Measurements from ENCODE around the gene NOL6.

NOL6 gene

DNA sequence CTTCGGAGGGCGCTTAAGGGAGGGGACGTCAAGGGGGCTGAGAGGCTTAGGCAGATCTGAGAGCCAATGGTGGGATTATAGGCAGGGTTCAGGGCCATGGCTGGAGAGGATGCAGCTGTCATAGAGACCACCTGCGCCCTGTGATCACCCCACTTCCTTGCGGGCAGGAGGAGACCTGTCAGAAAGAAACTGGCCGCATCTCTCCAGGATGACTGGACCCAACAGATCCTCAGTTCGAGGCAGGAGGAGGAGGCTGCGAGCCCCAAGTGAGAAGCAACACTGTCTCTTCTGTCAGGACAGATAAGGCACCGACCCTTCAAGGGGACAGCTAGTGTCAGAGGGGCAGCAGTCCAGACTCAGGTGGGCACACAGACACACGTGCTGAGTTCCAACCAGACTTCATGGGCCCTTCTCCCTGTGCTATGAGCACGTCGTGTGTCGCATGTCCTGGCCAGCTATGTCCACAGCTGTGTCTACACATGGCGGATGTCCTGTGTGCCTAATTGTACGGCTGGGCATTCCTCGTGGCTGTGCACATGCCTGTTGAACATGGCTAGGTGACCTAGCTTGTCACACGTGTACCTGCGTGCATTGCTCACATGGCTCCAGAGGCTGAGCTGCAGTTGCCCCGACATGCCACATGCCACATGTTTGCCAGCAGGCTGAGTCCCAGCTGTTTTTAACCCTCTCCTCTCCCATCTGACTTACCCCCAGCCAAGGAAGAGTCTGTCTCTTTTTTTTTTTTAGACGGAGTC is 25.7 kb downstream of the NOL6 start:
- TF ChIP-seq, protein P1, sequence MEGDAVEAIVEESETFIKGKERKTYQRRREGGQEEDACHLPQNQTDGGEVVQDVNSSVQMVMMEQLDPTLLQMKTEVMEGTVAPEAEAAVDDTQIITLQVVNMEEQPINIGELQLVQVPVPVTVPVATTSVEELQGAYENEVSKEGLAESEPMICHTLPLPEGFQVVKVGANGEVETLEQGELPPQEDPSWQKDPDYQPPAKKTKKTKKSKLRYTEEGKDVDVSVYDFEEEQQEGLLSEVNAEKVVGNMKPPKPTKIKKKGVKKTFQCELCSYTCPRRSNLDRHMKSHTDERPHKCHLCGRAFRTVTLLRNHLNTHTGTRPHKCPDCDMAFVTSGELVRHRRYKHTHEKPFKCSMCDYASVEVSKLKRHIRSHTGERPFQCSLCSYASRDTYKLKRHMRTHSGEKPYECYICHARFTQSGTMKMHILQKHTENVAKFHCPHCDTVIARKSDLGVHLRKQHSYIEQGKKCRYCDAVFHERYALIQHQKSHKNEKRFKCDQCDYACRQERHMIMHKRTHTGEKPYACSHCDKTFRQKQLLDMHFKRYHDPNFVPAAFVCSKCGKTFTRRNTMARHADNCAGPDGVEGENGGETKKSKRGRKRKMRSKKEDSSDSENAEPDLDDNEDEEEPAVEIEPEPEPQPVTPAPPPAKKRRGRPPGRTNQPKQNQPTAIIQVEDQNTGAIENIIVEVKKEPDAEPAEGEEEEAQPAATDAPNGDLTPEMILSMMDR (IDR thresholded peaks at IDR 0.05; ENCODE audit: insufficient read depth, low read length, missing control alignments) = no peak
- ChIA-PET CTCF (interaction anchor here (1.0 to 10.4 kb wide), 10 partner anchors 8 to 161 kb away, joined by 5 to 284 read pairs (median 8); partner anchors contain the start of gene NOL6), POLR2A (no interaction called here)
- H3K4me3 ChIP-seq (ENCODE audit: low read depth, low read length) = peak overlapping the region; percentile 52
- DNase-seq (ENCODE audit: low read depth, low spot score) = no peak

DNA sequence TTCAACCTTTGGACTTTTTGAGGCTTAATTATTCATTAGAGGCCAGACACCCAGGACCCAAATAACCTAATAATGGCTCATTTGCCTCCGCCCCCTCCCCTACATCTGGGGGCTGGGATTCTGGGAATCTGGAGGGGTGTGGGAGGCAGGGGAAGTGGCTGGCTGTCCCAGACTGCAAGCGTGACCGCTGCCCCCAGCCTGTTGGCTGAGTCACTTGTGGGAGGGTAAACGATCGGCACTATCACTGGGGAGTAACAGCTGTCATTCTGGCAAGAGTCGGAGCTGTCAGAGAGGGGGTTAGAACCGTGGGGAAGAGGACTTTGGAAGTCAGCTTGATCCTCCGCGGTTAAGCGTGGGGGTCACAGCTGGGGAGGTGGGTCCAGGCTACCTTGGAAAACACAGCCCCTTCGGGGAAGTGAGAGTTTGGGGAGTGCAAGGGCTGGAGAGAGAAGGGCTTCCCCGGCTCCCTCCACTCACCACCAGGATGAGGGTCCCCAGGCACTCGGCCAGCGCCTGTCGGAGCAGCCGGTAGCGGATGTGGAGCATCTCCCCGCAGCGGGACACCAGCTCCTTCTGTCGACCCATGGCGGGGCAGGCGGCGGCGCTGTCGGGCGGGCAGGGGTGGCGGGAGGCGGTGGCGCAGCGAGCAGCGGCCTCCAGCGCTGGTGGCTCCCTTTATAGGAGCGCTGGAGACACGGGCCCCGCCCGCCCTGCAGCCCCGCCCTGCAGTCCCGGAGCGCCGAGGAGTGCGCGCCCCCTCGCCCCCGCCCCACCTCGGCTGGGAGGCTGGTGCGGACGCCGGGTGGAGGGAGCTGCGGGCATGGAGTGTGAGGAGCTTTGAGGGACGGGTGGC is 26.6 kb downstream of the NOL6 start, which contains the start of gene AQP3:
Gene AQP3, minus strand, starts transcription at position 648 of the 853 bp plus-strand sequence. Its CDS starts 63 bp downstream, at position 585.
- ChIA-PET POLR2A (interaction anchor here (0.6 to 0.8 kb wide), 2 partner anchors 27 to 86 kb away, joined by 3 read pairs; partner anchors contain the start of gene NOL6), CTCF (interaction anchor here (0.8 to 10.4 kb wide), 10 partner anchors 9 to 160 kb away, joined by 3 to 284 read pairs (median 8); partner anchors contain the start of gene NOL6)
- TF ChIP-seq, protein P1 (IDR thresholded peaks at IDR 0.05; ENCODE audit: insufficient read depth, low read length, missing control alignments) = peak; percentile 45
- peak within 1 kb of the TSS; percentile 52 for H3K4me3 ChIP-seq (ENCODE audit: low read depth, low read length)
- DNase-seq (ENCODE audit: low read depth, low spot score) = no peak

DNA sequence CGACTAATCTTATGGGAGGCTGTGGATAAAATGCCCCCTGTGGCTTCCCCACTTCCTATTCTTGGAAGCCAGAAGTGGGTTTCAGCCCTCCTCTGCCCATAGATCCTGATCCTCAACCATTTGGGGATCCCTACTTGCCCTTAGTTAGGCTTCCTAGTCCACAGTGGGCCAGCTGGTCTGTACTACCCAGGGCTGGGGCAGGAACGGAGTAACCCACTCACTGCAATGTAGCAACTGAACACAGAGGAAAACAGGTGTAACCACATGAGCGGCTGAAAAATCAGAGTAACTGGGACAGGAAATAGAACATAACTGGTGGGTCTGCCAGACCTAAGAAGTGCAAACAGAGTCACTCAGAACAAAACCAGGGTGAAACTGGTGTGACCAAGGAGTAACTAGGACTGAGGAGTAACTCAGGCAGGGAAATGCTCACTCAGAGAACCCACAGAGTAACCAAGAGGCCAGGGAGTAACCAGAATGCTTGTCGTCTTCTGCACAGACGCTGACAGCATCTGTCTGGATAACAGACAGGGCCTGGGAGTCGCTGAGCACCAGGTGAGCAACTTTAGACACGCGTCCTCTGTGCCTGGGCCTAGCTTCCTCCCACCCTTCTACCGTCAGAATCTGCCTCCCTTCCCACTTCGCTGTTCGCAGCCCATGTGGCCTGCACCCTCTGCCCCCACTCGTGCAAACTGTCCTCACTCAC is 27.3 kb downstream of the NOL6 start:
- ChIA-PET CTCF (interaction anchor here (0.8 to 10.4 kb wide), 5 partner anchors 11 to 71 kb away, joined by 3 to 284 read pairs (median 10); partner anchors contain the start of gene NOL6), POLR2A (no interaction called here)
- TF ChIP-seq, protein P1 (IDR thresholded peaks at IDR 0.05; ENCODE audit: insufficient read depth, low read length, missing control alignments) = no peak
- no peak for DNase-seq (ENCODE audit: low read depth, low spot score)
- no peak overlapping the region; the same call in none of the 2 replicates for H3K4me3 ChIP-seq (ENCODE audit: low read depth, low read length)

DNA sequence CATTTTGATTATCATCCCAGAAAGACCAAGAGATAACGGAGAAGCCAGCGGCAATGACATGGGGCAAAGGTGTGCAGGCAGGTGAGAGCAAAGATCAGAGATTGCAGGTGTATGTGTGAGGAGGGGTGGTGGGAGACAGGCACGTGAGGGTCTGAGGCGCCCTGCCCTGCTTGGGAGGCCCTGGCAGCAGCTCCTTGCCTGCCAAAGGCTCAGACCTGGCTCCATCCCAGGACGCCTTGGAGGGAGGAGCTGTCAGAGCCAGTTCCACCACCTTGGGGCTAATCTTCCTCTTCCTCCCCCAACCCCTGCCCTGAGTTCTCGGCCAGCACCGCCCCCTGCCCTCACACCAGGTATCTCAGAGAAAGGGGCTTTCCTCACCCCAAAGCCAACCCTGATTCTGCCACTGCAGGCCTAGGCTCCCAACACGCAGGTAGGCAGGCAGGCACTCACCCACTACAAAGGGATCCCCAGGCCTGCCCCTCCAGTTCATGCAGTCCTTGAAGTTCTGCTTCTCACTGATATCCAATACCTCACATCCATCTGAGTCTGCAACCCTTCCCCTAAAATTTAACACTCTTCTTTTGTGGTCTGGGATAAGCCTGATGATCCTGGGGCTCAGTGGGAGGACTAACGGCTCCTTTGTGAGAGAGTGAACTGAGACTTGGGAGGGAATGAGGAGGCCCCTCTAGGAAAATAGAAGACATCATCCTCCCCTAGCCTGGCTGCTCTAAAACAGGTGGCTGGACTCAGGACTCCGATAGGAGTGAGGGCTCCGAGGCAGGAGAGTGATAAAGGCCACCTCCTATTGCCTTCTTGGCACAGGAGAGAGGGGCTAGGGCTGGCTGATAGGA is 28.1 kb downstream of the NOL6 start:
- POLR2A ChIA-PET = no interaction called here
- TF ChIP-seq, protein P1 (IDR thresholded peaks at IDR 0.05; ENCODE audit: insufficient read depth, low read length, missing control alignments) = no peak
- no peak overlapping the region for H3K4me3 ChIP-seq (ENCODE audit: low read depth, low read length)
- DNase-seq (ENCODE audit: low read depth, low spot score) = no peak
- CTCF ChIA-PET = interaction anchor here (1.6 to 6.3 kb wide), 2 partner anchors 7 to 29 kb away, joined by 6 to 30 read pairs; no protein-coding TSS in a partner anchor

DNA sequence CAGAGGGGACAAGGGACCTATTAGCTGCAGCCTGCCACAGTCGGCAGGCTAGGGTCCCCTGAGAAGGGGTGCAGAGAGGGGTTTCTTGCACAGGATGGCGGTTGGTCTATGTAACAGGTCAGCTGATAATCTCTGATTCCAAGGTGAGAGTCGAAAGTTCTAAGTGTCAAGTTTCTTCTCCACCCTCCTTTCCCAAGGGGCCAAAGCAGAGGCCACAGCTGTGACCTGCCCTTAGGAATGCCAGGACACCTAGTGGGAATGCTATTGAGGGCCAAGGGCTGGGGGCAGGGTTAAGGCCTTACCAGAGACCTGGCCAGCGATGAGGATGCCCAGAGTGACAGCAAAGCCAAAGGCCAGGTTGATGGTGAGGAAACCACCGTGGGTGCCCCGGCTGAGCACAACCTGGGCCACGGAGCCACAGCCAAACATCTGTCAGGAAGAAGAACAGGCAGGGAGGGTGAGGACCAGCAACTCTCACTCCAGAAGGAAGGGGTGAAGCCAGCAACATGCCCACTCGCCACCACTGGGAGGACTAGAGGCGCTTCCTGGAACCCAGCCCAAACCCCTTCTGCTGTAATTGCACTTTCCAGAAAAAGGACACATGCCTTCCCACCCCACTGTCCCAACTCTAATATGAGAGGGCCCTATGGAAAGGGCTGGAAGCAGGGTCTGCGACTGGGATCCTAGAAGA is 30.1 kb downstream of the NOL6 start:
- DNase-seq (ENCODE audit: low read depth, low spot score) = no peak
- ChIA-PET POLR2A (no interaction called here), CTCF (interaction anchor here (1.6 to 7.1 kb wide), 3 partner anchors 8 to 23 kb away, joined by 6 to 81 read pairs (median 10); no protein-coding TSS in a partner anchor)
- TF ChIP-seq, protein P1 (IDR thresholded peaks at IDR 0.05; ENCODE audit: insufficient read depth, low read length, missing control alignments) = no peak
- H3K4me3 ChIP-seq (ENCODE audit: low read depth, low read length) = no peak overlapping the region
